ENCODE results near the gene ODC1. TPM values are rescaled to one million over a fixed set of nuclear protein-coding genes. Genes with fewer than 3 reads are reported as not detected.

ODC1 gene
- total RNA-seq, 1 experiment from 2014 or later, result 62.3 TPM

DNA sequence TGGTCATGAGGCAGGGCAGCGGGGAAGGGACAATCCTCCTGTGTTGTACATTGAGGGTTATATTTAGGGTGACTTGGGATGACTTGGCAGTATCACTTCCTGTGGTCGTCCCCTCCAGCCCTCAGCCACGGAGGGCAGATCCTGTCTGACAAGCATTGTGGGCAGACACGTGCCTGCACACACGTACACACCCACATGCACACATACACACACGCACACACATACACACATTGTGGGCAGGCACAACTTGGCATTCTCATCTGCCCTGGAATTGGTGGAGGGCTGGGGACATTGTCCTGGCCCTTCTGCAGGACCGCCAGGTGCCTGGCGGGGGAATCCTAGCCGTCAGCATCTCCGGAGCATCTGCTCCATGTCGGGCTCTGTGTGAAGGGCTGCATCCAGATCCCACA, 47.6 kb downstream of the ODC1 start:
- in situ Hi-C loops (cut with HindIII; ENCODE audit: low pct_unique_long_range_greater_than_20kb, low sequenced_read_pairs), result no loop called here
- DNase-seq (ENCODE audit: low read depth, low spot score), result peak; percentile 63

GRCh38 chr2:10400002-10400401, 48.1 kb downstream of the ODC1 start:
- no peak for DNase-seq (ENCODE audit: low read depth, low spot score)
- in situ Hi-C loops (cut with HindIII; ENCODE audit: low pct_unique_long_range_greater_than_20kb, low sequenced_read_pairs), result no loop called here

GRCh38 chr2:10399358-10399757, 48.8 kb downstream of the ODC1 start:
- in situ Hi-C loops (cut with HindIII; ENCODE audit: low pct_unique_long_range_greater_than_20kb, low sequenced_read_pairs), result no loop called here
- DNase-seq (ENCODE audit: low read depth, low spot score), result no peak

DNA sequence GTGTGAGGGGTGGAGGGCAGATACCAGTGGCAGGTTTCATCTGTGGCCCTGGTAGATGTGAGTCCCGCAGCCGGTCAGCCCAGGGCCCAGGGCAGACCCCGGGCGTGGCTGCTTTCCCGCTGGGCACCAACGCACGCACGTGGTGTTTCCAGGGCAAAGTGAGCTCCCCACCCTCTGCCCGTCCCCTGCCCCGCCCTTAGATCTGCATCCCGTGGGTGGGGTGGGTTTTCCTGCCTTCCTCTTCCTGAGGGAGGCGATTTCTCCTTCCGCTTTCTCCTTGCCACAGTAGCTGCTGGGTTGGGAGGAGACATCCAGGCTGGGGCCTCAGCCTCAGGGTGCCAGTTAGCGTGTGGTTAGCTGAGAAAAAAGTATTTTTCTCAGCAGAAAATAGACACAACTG, 49.6 kb downstream of the ODC1 start:
- in situ Hi-C loops (cut with HindIII; ENCODE audit: low pct_unique_long_range_greater_than_20kb, low sequenced_read_pairs), result no loop called here

GRCh38 chr2:10397878-10398277, 50.2 kb downstream of the ODC1 start:
- in situ Hi-C loops (cut with HindIII; ENCODE audit: low pct_unique_long_range_greater_than_20kb, low sequenced_read_pairs), result no loop called here
- DNase-seq (ENCODE audit: low read depth, low spot score), result no peak

More for the DNA sequence above, 49.6 kb downstream of the ODC1 start:
- DNase-seq (ENCODE audit: low read depth, low spot score), result no peak

- DNase-seq (ENCODE audit: low read depth, low spot score), result no peak
- in situ Hi-C loops (cut with HindIII; ENCODE audit: low pct_unique_long_range_greater_than_20kb, low sequenced_read_pairs), result no loop called here
These were observed 50.7 kb downstream of the ODC1 start for GRCh38 chr2:10397297-10397875.

DNA sequence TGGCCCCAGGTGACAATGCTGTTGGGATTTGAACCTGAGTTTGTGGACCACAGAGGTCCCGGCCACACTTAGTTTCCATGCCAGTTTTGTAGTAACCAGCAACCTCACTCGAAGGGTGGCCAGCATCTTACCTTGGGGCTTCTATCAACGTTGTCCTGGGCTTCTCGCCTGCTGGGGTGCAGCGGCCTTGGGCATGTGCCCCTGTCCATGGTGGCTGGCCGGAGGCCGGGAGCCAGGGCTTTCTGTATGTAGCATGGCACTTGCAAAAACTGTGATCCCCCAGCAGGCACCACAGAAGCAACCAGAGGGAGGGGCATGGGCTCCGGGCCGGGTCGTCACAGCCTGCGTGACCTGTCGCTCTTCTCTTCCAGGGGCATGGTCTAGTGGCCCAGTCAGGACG, 51.7 kb downstream of the ODC1 start:
- DNase-seq (ENCODE audit: low read depth, low spot score), result no peak
- in situ Hi-C loops (cut with HindIII; ENCODE audit: low pct_unique_long_range_greater_than_20kb, low sequenced_read_pairs), result no loop called here

GRCh38 chr2:10395893-10396292, 52.2 kb downstream of the ODC1 start:
- in situ Hi-C loops (cut with HindIII; ENCODE audit: low pct_unique_long_range_greater_than_20kb, low sequenced_read_pairs), result no loop called here
- no peak for DNase-seq (ENCODE audit: low read depth, low spot score)

- DNase-seq (ENCODE audit: low read depth, low spot score), result no peak
- in situ Hi-C loops (cut with HindIII; ENCODE audit: low pct_unique_long_range_greater_than_20kb, low sequenced_read_pairs), result no loop called here
These were observed 54.5 kb downstream of the ODC1 start for GRCh38 chr2:10393640-10393982.

- DNase-seq (ENCODE audit: low read depth, low spot score), result no peak
- in situ Hi-C loops (cut with HindIII; ENCODE audit: low pct_unique_long_range_greater_than_20kb, low sequenced_read_pairs), result no loop called here
These were observed 55.0 kb downstream of the ODC1 start for GRCh38 chr2:10392951-10393639.

DNA sequence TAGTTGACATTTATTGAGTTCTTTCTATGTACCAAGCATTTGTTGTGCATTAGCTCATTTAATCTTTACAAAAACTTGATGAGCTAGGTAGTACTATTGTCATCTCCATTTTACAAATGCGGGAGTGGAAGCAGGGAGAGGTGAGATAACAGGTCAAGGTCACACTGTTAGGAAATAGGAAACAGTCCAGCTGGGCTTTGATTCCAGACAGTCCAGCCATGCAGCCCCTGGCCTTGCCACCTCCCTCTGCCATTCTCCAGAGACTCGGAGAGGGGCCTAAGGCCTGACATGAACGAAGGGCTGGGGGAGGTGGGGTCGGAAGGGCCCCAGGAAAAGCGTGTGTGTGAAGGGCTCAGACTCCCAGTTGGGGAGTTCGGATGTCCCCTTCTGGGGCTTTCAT, 55.6 kb downstream of the ODC1 start:
- DNase-seq (ENCODE audit: low read depth, low spot score), result no peak
- in situ Hi-C loops (cut with HindIII; ENCODE audit: low pct_unique_long_range_greater_than_20kb, low sequenced_read_pairs), result no loop called here

- no peak for DNase-seq (ENCODE audit: low read depth, low spot score)
- in situ Hi-C loops (cut with HindIII; ENCODE audit: low pct_unique_long_range_greater_than_20kb, low sequenced_read_pairs), result no loop called here
These were observed 56.0 kb downstream of the ODC1 start for GRCh38 chr2:10392100-10392499.

DNA sequence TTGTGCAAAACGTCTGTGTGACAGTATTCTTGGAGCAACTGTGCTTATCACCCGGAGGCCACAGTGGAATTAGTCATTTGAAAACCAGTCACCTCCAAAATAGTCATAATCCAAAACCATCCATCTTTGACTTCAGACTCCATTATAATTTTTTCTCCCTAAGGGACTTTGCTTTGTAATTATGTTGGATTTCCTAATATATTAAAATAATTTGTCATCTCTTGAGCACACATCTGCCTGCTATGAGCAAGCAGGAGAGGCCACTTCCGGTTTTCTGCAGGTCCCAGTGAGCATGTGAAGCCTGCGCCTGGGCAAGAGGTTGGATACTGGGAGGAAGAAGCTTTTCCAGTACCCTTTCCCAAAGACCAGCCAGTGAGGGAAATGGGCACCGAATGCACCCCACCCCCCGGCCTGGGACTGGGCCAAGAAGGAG, 57.7 kb downstream of the ODC1 start:
- in situ Hi-C loops (cut with HindIII; ENCODE audit: low pct_unique_long_range_greater_than_20kb, low sequenced_read_pairs), result no loop called here
- DNase-seq (ENCODE audit: low read depth, low spot score), result no peak

Small RNA genes lying within 50 kb of the gene (small RNA-seq; reads per million reads assigned to genes)
- 0.81 to 3.3 reads per million in 2 experiments for gene SNORA80B

Other genes starting within 250 kb of the ODC1 start
- gene HPCAL1, start 145.4 kb downstream of the ODC1 start, total RNA-seq (2014; rRNA removed; shearing (Covaris generic)), result 30.5 and 31.7 TPM in 2 replicates
- 48.3 and 49.7 TPM in 2 replicates for gene NOL10, start 241.6 kb upstream of the ODC1 start, total RNA-seq (2014; rRNA removed; shearing (Covaris generic))

Data from SK-MEL-5 (cell line).